Mucosa of stomach (tissue), 1 donor: ENCODE data around the gene EPM2A.

Experiments
- H3K27me3 ChIP-seq: one replicate; pipeline ENCODE4 v1.7.0; 2013; ENCODE audit warnings: mild to moderate bottlenecking, low read length; ENCODE audit not compliant: control insufficient read depth, insufficient read depth
- H3K36me3 ChIP-seq: one replicate; pipeline ENCODE4 v1.7.0; 2013; ENCODE audit warnings: low read length; ENCODE audit not compliant: control insufficient read depth, insufficient read depth
- H3K4me1 ChIP-seq: one replicate; pipeline ENCODE4 v1.7.0; 2013; ENCODE audit warnings: mild to moderate bottlenecking, low read length; ENCODE audit not compliant: control insufficient read depth, insufficient read depth
- H3K4me3 ChIP-seq: one replicate; pipeline ENCODE4 v1.7.0; 2013; ENCODE audit warnings: low read length
- H3K9ac ChIP-seq: one replicate; pipeline ENCODE4 v1.7.0; 2013; ENCODE audit warnings: mild to moderate bottlenecking, low read length, moderate library complexity
- H3K9me3 ChIP-seq: one replicate; pipeline ENCODE4 v1.7.0; 2013; ENCODE audit warnings: mild to moderate bottlenecking, low read length, moderate library complexity; ENCODE audit not compliant: control insufficient read depth
- donor health status: Pancreatic carcinoma.

Gene EPM2A

DNA sequence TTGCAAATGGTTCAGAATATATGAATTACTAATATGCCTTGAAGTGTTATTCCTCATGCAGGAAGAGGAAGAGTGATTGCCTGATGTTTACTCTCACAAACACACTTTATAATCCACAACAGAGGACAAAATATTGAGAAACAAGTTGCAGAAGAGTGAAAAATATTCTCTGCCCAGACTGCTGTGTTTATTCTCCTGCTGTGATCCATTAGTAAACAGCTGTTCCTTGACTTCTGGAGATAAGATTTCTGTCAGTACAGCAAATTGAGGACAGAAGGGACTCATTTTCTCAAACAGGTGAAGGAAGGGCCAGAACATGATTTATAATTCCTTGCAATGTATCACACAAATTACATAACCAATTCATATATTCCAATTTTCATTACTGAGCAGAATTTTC is 148.0 kb downstream of the EPM2A start:
- no peaks in the 10 kb centered on the region for H3K9me3 ChIP-seq
- H3K4me1 ChIP-seq = no peaks in the 10 kb centered on the region
- H3K36me3 ChIP-seq = no peaks in the 10 kb centered on the region
- H3K27me3 ChIP-seq = no peaks in the 10 kb centered on the region
- H3K4me3 ChIP-seq = no peak overlapping the region
- no peak overlapping the region for H3K9ac ChIP-seq

DNA sequence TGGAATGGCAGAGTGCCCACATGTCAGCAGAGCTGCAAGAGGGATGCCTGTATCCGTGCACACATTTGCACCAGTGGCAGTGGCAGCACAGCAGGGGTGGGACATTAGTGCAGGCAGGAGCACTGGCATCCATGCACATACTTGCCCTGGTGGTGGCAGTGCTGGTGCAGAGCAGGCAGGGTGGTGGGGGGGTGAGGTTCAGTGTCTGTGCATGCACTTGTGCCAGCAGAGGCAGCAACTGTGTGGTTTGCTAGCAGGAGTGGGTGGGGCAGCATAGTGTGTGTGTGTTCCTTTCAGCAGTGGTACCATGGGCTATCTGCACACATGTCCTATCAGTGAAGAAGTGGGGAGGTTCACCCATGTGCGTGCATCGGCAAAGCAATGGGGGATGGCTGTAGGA is 151.6 kb downstream of the EPM2A start:
- Histone ChIP-seq H3K36me3 (no peaks in the 10 kb centered on the region), H3K9me3 (no peaks in the 10 kb centered on the region), H3K4me3 (no peak overlapping the region), H3K4me1 (no peaks in the 10 kb centered on the region), H3K9ac (no peak overlapping the region), H3K27me3 (no peaks in the 10 kb centered on the region)
